GM21576 (cell line): ENCODE results near the gene STPG3.

Experiments
- ATAC-seq: cut with Tn5 transposase; IDR thresholded peaks from one replicate; pipeline ENCODE4 v1.9.1; 2021; ENCODE audit warnings: mild to moderate bottlenecking, moderate library complexity; ENCODE audit not compliant: unreplicated experiment

STPG3 gene

DNA sequence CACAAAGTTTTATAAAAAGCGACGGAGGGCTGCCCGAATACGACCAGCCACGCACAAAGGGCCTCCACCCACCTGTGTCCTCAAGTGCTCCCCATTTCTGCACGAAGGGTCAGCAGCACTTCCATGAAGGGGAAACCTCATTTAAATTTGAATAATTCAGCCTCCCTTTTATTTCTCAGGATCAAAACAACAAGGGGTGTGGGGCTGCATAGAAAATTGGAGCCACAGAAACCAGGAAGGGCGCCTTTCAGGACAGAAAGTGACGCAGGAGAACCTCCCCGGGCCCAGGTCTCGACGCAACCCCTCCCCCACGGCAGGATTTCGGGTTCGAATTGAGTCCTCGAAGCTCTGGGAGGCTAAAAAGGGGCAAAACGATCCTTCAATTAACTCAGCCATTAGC, 48.9 kb downstream of the STPG3 start:
- ATAC-seq: no peak

DNA sequence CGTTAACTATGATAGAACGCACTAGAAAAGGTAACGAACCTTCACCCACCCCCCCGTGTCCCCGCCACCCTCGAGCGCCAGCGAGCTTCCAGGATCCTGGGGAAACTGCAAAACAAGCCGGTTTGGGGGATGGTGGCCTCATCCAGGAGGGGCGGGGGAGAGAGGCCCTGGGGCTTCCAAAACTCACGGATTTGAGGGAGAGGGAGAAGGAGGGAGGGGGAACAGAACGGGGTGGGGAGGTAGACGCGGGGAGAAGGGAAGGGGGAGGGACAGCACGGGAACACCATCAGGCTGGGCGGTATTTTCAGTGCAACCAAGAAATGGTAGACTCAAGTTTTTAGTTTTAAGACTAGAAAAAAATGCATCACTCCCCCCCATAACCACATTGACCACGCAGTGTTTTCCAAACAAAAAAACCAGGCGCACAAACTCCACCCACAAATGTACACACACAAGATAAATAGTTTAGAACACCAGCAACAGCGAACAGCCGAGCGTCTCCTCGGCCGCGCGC, 49.5 kb downstream of the STPG3 start:
- no peak for ATAC-seq

DNA sequence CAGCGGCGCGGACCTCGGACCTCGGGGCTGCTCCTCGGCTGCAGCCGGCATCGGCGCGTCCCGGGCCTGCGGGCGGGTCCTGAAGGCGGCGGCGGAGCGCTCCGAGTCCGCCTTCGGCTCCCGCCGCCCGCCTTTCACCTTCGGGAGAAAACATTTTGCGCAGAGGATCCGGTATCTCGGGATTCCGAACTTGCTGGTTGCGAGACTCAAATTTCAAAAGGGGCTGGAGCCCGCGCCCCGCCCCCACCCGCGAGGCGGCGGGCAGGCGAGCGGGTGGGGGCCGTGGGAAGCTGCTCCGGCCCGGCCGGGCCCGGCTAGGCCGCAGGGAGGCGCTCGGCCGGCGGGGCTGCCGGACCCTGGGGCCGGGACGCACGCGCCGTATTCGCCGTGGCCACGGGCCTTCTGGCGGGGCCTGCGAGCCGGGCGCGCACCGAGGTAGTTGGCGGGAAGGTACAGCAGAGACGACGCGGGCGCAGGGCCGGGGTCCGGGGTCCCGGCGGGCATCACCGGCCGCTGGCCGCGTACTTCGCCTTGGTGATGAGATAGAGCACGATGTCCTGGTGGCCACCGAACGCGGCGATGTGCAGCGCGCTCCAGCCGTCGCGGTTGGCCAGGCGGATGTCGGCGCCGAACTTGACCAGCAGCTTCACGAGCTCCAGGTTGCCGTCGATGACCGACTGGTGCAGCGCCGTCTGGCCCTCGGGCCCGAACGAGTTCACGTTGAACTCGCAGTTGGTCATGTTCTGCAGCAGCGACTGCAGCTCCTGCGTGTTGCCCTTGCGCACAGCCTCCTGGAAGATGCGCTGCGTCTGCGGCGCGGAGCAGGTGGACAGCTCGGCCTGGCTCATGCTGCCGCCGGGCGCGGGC, 50.2 kb downstream of the STPG3 start:
- peak; percentile 8 for ATAC-seq

DNA sequence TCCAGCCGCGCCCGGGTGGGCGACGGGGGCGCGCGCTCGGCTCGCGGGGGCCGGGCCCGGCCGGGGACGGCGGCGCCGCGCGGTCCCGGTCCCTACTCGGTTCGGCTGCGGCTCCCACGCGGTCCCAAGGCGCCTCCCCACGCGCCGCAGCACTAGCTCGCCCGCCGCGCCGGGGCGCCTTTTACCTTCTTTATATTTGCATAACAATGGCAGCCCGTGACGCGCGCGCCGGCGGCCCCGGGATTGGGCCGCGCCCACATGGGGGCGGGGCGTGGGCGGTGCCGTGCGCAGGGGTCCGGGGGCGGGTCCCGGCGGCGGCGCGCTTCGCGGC, 51.0 kb downstream of the STPG3 start, which contains the start of gene NRARP:
TSS of gene NRARP (minus strand) at position 154 of the 331 bp plus-strand sequence. CDS start 343 bp downstream, outside the sequence.
- peak; percentile 61 for ATAC-seq

DNA sequence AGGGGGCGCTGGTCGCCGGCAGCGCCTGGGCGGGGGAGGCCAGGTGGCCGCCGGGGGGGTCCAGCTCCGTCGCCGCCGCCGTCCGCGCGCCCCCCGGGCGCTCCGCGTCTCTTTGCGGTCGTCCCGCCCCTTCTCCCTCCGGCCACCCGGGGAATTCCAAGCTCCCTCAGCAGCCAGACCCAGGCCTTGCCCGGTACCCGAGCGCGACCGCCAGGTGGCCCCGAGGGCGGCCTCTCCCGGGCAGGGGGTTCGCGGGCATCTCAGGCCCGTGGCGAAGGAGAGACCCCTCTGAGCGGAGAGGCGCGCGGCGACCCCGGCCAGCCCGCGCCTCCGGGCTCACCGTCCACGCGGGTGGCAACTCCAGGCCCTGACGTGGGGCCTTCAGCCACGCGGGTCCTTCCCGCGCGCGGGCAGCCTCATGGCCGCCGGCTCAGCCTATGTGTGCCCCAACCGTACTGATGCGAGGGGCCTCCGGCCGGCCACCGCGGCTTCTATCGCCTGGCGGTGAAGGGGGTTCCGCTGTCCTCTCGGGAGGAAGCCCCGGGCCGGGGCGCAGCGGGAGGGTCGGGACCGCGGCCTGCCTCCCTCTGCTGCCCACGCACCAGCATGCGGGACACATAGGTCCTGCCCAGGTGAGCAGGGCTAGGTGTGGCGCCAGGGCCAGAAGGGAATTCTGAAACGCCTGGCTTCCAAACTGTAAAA, 51.5 kb downstream of the STPG3 start:
- ATAC-seq: peak; percentile 38
